Activated CD8-positive, alpha-beta T cell treated with anti-CD3 and anti-CD28 coated beads for 36 hours (primary cell): ENCODE results near the gene TMEM106A. TPM values are rescaled to one million over a fixed set of nuclear protein-coding genes. Genes with fewer than 3 reads are reported as not detected.

Experiments used
- total RNA-seq, 2 experiments: library from RNA; stranded (reverse); gene quantifications; one replicate each; pipeline ENCODE4 v1.2.3, GENCODE V29; 2021

TMEM106A gene
- total RNA-seq, 2 experiments from 2014 or later = 9.2 to 9.8 TPM

Other genes with a start within 250 kb of the TMEM106A start
- gene AARSD1, start 247.4 kb upstream of the TMEM106A start, total RNA-seq = 10 to 100 TPM; 54.3 to 57.5 TPM
- gene PTGES3L, start 231.8 kb upstream of the TMEM106A start, total RNA-seq = 1 to 10 TPM; 2.2 to 2.8 TPM
- 10 to 100 TPM; 16.1 to 17.0 TPM for gene RUNDC1, start 231.3 kb upstream of the TMEM106A start, total RNA-seq
- 1,000 to 10,000 TPM; 1,640 to 1,647 TPM for gene RPL27, start 213.5 kb upstream of the TMEM106A start, total RNA-seq
- gene IFI35, start 205.1 kb upstream of the TMEM106A start, total RNA-seq = 10 to 100 TPM; 33.4 to 35.8 TPM
- 10 to 100 TPM; 35.9 to 39.4 TPM for gene VAT1, start 189.5 kb upstream of the TMEM106A start, total RNA-seq
- gene RND2, start 186.6 kb upstream of the TMEM106A start, total RNA-seq = not detected
- gene BRCA1, start 86.5 kb upstream of the TMEM106A start, total RNA-seq = 10 to 100 TPM; 84.5 to 92.9 TPM
- gene NBR1, start 40.7 kb upstream of the TMEM106A start, total RNA-seq = 10 to 100 TPM; 45.6 to 46.5 TPM
- gene CCDC200, start 16.7 kb downstream of the TMEM106A start, total RNA-seq = not detected
- gene RNU2-1, start 22.1 kb downstream of the TMEM106A start, total RNA-seq = 1,000 to 10,000 TPM; 3,772 to 4,070 TPM
- 1 to 10 TPM; 2.2 to 3.4 TPM for gene ARL4D, start 187.1 kb downstream of the TMEM106A start, total RNA-seq